ENCODE results near the gene DNMT1.

Gene DNMT1

DNA sequence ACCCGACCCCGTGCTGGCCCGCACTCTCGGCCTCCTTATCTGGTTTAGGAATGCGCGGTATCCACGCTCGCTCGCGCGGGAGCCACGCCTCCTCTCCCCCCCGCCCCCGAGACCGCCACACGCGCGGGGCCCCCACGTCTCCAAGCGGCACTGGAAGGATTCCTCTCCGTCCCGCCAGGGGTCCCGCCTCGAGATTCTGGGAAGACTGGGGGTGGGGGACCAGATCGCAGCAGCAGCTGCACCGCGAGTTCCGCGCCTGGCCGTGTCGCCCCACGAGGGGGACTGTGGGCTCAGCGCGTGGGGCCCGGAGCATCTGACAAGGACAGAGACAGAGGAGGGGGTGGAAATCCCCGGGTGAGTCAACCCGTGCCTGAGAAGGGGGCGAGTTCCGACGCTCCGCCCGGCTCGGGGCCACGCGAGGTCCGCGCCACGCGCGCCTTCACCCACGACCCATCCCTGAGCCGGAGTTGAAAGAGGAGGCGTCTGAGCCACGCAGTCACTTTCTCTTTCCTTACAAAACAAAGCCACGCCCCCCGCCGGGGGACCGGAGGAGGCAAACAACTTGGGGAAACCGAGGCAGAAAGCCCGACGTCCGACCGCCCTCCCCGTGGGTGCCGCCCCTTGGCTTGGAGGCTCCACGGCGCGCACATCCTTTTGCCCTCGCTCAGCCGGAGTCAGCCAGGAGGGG is 35.6 kb upstream of the DNMT1 start:
- no peak for DNase-seq
- Histone ChIP-seq H3K27me3 (replicated peaks; ENCODE audit: insufficient read depth, low read length) (no peaks in the 10 kb centered on the region), H3K9me3 (replicated peaks; ENCODE audit: insufficient read depth, low read length) (no peaks in the 10 kb centered on the region), H3K36me3 (replicated peaks; ENCODE audit: insufficient read depth, low read length) (no peaks in the 10 kb centered on the region), H3K27ac (ENCODE audit: low read length) (peak overlapping the region; percentile 77), H3K9me2 (replicated peaks; ENCODE audit: insufficient read depth, low read length) (no peaks in the 10 kb centered on the region), H3K4me1 (ENCODE audit: low read length) (peaks cover 36% of the 10 kb centered on the region), H3K4me3 (ENCODE audit: low read length) (peak overlapping the region; percentile 94), H3F3A (ENCODE audit: insufficient read depth, low read length) (peaks cover 21% of the 10 kb centered on the region), H2AFZ (ENCODE audit: low read length) (peak overlapping the region; percentile 70), H4K20me1 (ENCODE audit: insufficient read depth, low read length) (no peaks in the 10 kb centered on the region), H3K79me2 (ENCODE audit: low read length) (peaks cover 54% of the 10 kb centered on the region), H3K9ac (ENCODE audit: low read length) (peak overlapping the region; percentile 96), H3K4me2 (ENCODE audit: low read depth, low read length) (peak overlapping the region; percentile 96)
- TF ChIP-seq EZH2phosphoT487 (IDR thresholded peaks at IDR 0.05; ENCODE audit: low read length): no peak
- no peak for TF ChIP-seq EZH2 (optimal IDR thresholded peaks at IDR 0.05; ENCODE audit: low read depth, low read length)
- TF ChIP-seq, protein P1, sequence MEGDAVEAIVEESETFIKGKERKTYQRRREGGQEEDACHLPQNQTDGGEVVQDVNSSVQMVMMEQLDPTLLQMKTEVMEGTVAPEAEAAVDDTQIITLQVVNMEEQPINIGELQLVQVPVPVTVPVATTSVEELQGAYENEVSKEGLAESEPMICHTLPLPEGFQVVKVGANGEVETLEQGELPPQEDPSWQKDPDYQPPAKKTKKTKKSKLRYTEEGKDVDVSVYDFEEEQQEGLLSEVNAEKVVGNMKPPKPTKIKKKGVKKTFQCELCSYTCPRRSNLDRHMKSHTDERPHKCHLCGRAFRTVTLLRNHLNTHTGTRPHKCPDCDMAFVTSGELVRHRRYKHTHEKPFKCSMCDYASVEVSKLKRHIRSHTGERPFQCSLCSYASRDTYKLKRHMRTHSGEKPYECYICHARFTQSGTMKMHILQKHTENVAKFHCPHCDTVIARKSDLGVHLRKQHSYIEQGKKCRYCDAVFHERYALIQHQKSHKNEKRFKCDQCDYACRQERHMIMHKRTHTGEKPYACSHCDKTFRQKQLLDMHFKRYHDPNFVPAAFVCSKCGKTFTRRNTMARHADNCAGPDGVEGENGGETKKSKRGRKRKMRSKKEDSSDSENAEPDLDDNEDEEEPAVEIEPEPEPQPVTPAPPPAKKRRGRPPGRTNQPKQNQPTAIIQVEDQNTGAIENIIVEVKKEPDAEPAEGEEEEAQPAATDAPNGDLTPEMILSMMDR (IDR thresholded peaks at IDR 0.05; ENCODE audit: low read length): no peak

DNA sequence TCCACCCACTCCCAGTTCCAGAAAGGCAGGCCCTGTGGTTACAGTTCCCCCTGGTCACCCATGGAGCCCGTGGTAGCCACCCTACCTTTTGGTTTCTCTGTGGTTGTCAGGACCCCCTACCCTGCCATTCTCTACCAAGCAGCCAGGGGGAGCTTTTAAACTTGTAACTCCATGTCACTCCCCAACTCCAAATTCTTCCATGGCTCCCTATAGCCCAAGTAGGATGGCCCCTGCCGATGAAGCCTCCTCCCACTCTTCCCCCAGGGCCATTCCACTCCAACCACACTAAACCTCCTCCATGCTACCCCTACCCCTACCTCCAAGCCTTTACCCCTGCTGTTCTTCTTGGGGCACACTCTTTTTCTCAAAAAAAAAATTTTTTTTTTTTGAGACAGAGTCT is 34.2 kb upstream of the DNMT1 start:
- peaks cover 35% of the 10 kb centered on the region for H3K4me1 ChIP-seq (ENCODE audit: low read length)
- peak overlapping the region; percentile 96; the same call in 1 of the 2 replicates for H3K4me2 ChIP-seq (ENCODE audit: low read depth, low read length)
- H3F3A ChIP-seq (ENCODE audit: insufficient read depth, low read length): peaks cover 17% of the 10 kb centered on the region
- no peak overlapping the region for H3K4me3 ChIP-seq (ENCODE audit: low read length)
- H3K27me3 ChIP-seq (replicated peaks; ENCODE audit: insufficient read depth, low read length): no peaks in the 10 kb centered on the region
- H3K79me2 ChIP-seq (ENCODE audit: low read length): peaks cover 65% of the 10 kb centered on the region
- no peaks in the 10 kb centered on the region for H3K9me3 ChIP-seq (replicated peaks; ENCODE audit: insufficient read depth, low read length)
- H3K27ac ChIP-seq (ENCODE audit: low read length): peak overlapping the region; percentile 77; the same call in 1 of the 2 replicates
- no peak overlapping the region for H2AFZ ChIP-seq (ENCODE audit: low read length)
- DNase-seq: peak; percentile 48
- TF ChIP-seq, protein P1 (IDR thresholded peaks at IDR 0.05; ENCODE audit: low read length): peak; percentile 48
- TF ChIP-seq EZH2 (optimal IDR thresholded peaks at IDR 0.05; ENCODE audit: low read depth, low read length): no peak
- no peaks in the 10 kb centered on the region for H3K9me2 ChIP-seq (replicated peaks; ENCODE audit: insufficient read depth, low read length)
- no peak overlapping the region for H3K9ac ChIP-seq (ENCODE audit: low read length)
- H4K20me1 ChIP-seq (ENCODE audit: insufficient read depth, low read length): no peaks in the 10 kb centered on the region
- H3K36me3 ChIP-seq (replicated peaks; ENCODE audit: insufficient read depth, low read length): no peaks in the 10 kb centered on the region

DNA sequence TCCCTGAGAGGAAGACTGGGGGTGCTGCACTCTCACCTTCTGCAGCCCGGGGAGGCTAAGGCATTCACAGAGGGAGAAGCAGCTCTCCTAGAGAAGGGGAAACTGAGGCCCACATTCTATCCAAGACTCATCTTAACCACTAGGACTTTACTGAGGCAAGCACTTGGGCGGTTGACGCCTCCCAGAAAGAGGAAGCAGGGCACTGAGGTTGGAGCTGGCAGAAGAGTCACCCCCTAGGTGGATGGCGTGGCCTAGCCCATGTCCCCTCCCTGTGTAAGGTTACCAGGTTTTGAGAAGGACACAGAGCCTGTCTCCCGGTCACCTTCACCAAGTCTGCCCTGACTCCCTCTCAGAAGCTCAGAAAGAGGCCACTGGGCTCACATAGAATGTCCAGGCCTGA is 33.6 kb upstream of the DNMT1 start:
- Histone ChIP-seq H3K9me2 (replicated peaks; ENCODE audit: insufficient read depth, low read length) (no peaks in the 10 kb centered on the region), H3K9ac (ENCODE audit: low read length) (no peak overlapping the region), H3K4me3 (ENCODE audit: low read length) (no peak overlapping the region), H2AFZ (ENCODE audit: low read length) (no peak overlapping the region), H3K36me3 (replicated peaks; ENCODE audit: insufficient read depth, low read length) (no peaks in the 10 kb centered on the region), H3K9me3 (replicated peaks; ENCODE audit: insufficient read depth, low read length) (no peaks in the 10 kb centered on the region), H3K27me3 (replicated peaks; ENCODE audit: insufficient read depth, low read length) (no peaks in the 10 kb centered on the region), H3K79me2 (ENCODE audit: low read length) (peaks cover 70% of the 10 kb centered on the region), H3F3A (ENCODE audit: insufficient read depth, low read length) (peaks cover 22% of the 10 kb centered on the region), H3K27ac (ENCODE audit: low read length) (no peak overlapping the region), H3K4me2 (ENCODE audit: low read depth, low read length) (no peak overlapping the region), H4K20me1 (ENCODE audit: insufficient read depth, low read length) (no peaks in the 10 kb centered on the region), H3K4me1 (ENCODE audit: low read length) (peaks cover 40% of the 10 kb centered on the region)
- TF ChIP-seq, protein P1 (IDR thresholded peaks at IDR 0.05; ENCODE audit: low read length): no peak
- TF ChIP-seq EZH2phosphoT487 (IDR thresholded peaks at IDR 0.05; ENCODE audit: low read length) (no peak), EZH2 (optimal IDR thresholded peaks at IDR 0.05; ENCODE audit: low read depth, low read length) (no peak)
- DNase-seq: no peak

Measured in MM.1S (cell line).